Testis (tissue), 3 donors: ENCODE data around the gene TENM4. TPM values are rescaled to one million over a fixed set of nuclear protein-coding genes. Genes with fewer than 3 reads are reported as not detected.

Experiments used
- DNase-seq: peaks from one replicate; pipeline ENCODE4 v3.0.0-alpha.2; 2019
- H3K27ac ChIP-seq, 2 donors: fragments of 200-600 bp; sonication (generic); one replicate each; pipeline ENCODE4 v1.5.1; 2019
- H3K27me3 ChIP-seq: fragments of 200-600 bp; sonication (generic); one replicate; pipeline ENCODE4 v1.5.1; 2019
- H3K36me3 ChIP-seq: fragments of 200-600 bp; sonication (generic); one replicate; pipeline ENCODE4 v1.5.1; 2017; ENCODE audit warnings: low read depth; ENCODE audit errors: missing control alignments
- H3K4me1 ChIP-seq: fragments of 200-600 bp; sonication (generic); one replicate; pipeline ENCODE4 v1.5.1; 2019
- H3K4me3 ChIP-seq, 2 donors: fragments of 200-600 bp; sonication (generic); one replicate each; pipeline ENCODE4 v1.5.1; 2017 to 2019
- H3K9me3 ChIP-seq: fragments of 200-600 bp; sonication (generic); one replicate; pipeline ENCODE4 v1.5.1; 2017
- POLR2A ChIP-seq: fragments of 450-650 bp; IDR thresholded peaks from one replicate; pipeline ENCODE4 v1.6.1; 2017; ENCODE audit warnings: antibody characterized with exemption, mild to moderate bottlenecking, moderate library complexity
- WGBS, 2 donors: methylation state at CpG; one replicate each; pipeline ENCODE4 v1.1.5; 2018; 5-methylcytosine and 5-hydroxymethylcytosine counted together
- intact Hi-C: fragments of 100-400 bp; cut with DNase I; formaldehyde crosslinking; loops from one replicate; pipeline ENCODE4 v1.15.1; 2023; ENCODE audit warnings: low total_unique reads
- polyA plus RNA-seq: library from polyadenylated mRNA; stranded (reverse); fragments of 350-450 nt; fragmentation: Illumina TruSeq; extraction: RNeasy Lipid Tissue Mini Kit (QIAGEN cat#74804); gene quantifications from one replicate; pipeline ENCODE4 v1.2.3, GENCODE V29; 2014; ENCODE audit warnings: low read depth, low replicate concordance; ENCODE audit not compliant: insufficient read depth
- total RNA-seq, 2 donors: library from RNA; depleted of rRNA; stranded (reverse); fragments of >200 nt; gene quantifications; one replicate each; pipeline ENCODE4 v1.2.3, GENCODE V29; 2016
- TF ChIP-seq, protein P1 (sequence below), 3 experiments: fragments of 450-650 bp in 2 of 3; fragments of 200-600 bp in 1 of 3; sonication (generic) in 1 of 3; IDR thresholded peaks; one replicate each; pipeline ENCODE4 v1.5.1; 2016 to 2019; ENCODE audit warnings: antibody characterized with exemption in 3 of 3, mild to moderate bottlenecking in 2 of 3, moderate library complexity in 1 of 3

The TENM4 gene
- total and polyA plus RNA-seq, 3 donors from 2014 or later: 10.6 to 17.9 (median 11.4) TPM

DNA sequence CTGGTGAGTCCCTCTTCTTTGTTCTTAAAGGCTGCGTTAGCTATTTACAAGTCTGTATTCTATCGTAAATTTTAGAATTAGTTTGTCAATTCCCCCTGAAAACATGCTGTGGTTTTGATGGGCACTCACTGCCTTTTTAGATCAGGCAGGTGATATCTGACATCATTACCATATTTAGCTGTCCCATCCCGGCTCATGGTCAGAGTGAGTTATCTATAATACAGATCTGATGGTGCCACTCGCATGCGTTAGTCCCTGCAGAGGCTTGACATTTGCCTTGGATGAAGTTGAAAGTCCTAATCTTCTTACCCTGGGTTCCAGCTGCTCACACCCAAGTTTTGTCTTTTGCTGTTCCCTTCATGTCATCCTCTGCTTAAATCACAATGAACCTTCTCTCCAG lies 715.6 kb downstream of the TENM4 start:
- no peak overlapping the region for H3K4me3 ChIP-seq
- TF ChIP-seq, protein P1, sequence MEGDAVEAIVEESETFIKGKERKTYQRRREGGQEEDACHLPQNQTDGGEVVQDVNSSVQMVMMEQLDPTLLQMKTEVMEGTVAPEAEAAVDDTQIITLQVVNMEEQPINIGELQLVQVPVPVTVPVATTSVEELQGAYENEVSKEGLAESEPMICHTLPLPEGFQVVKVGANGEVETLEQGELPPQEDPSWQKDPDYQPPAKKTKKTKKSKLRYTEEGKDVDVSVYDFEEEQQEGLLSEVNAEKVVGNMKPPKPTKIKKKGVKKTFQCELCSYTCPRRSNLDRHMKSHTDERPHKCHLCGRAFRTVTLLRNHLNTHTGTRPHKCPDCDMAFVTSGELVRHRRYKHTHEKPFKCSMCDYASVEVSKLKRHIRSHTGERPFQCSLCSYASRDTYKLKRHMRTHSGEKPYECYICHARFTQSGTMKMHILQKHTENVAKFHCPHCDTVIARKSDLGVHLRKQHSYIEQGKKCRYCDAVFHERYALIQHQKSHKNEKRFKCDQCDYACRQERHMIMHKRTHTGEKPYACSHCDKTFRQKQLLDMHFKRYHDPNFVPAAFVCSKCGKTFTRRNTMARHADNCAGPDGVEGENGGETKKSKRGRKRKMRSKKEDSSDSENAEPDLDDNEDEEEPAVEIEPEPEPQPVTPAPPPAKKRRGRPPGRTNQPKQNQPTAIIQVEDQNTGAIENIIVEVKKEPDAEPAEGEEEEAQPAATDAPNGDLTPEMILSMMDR (IDR thresholded peaks at IDR 0.05): no peak
- TF ChIP-seq POLR2A: no peak
- no peaks in the 10 kb centered on the region for H3K9me3 ChIP-seq
- intact Hi-C loops: no loop called here
- no peak for DNase-seq
- H3K27me3 ChIP-seq: no peaks in the 10 kb centered on the region
- no peaks in the 10 kb centered on the region for H3K4me1 ChIP-seq
- no peak overlapping the region for H3K27ac ChIP-seq
- no peaks in the 10 kb centered on the region for H3K36me3 ChIP-seq
- WGBS, 2 donors: 91 to 96% methylated on average over 5 of the region's 5 CpGs

GRCh38 chr11:78722786-78723185 lies 718.0 kb downstream of the TENM4 start:
- no peaks in the 10 kb centered on the region for H3K36me3 ChIP-seq
- no peak overlapping the region for H3K4me3 ChIP-seq
- no peaks in the 10 kb centered on the region for H3K4me1 ChIP-seq
- WGBS, 2 donors: 96 to 98% methylated on average over 5 of the region's 5 CpGs
- intact Hi-C loops: no loop called here
- no peak for DNase-seq
- no peak for TF ChIP-seq POLR2A
- TF ChIP-seq, protein P1 (IDR thresholded peaks at IDR 0.05): no peak
- H3K9me3 ChIP-seq: no peaks in the 10 kb centered on the region
- H3K27ac ChIP-seq: no peak overlapping the region
- no peaks in the 10 kb centered on the region for H3K27me3 ChIP-seq

- TF ChIP-seq, protein P1 (IDR thresholded peaks at IDR 0.05): no peak
- TF ChIP-seq POLR2A: no peak
- Histone ChIP-seq H3K27ac (no peak overlapping the region), H3K4me1 (no peaks in the 10 kb centered on the region), H3K9me3 (no peaks in the 10 kb centered on the region), H3K27me3 (no peaks in the 10 kb centered on the region), H3K36me3 (no peaks in the 10 kb centered on the region), H3K4me3 (no peak overlapping the region)
- intact Hi-C loops: no loop called here
- DNase-seq: no peak
Measured at GRCh38 chr11:78720281-78720989, 720.4 kb downstream of the TENM4 start.

DNA sequence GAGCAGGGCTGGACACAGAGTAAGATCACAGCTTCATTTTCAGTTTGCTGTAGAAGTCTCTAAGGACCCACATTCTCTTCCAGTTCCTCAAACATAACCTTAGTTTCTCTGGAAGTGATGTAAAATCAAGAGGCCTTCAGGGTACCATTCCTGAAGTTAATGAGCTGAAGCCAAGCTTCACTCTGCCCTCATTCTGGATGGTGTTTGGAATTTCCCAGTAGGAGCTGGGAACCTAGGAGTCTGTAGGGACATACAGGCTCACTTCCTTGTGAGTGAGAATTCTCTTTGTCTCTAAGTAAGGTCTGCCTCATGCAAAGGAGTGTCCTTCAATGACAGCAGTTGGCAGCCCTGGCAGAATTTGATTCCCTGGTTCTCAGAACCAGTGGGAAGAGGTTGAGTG lies 723.8 kb downstream of the TENM4 start:
- H3K4me3 ChIP-seq: no peak overlapping the region
- no peaks in the 10 kb centered on the region for H3K27me3 ChIP-seq
- no peak overlapping the region for H3K27ac ChIP-seq
- H3K36me3 ChIP-seq: no peaks in the 10 kb centered on the region
- no peaks in the 10 kb centered on the region for H3K9me3 ChIP-seq
- no peaks in the 10 kb centered on the region for H3K4me1 ChIP-seq
- intact Hi-C loops: no loop called here
- no peak for DNase-seq
- TF ChIP-seq, protein P1 (IDR thresholded peaks at IDR 0.05): no peak
- no peak for TF ChIP-seq POLR2A
